ENCODE measurements around the gene PIM3.

PIM3 gene

GRCh38 chr22:49958931-49959781, 1.4 kb upstream of the PIM3 start:
- no peak for DNase-seq (ENCODE audit: low read depth)
- H3K4me3 ChIP-seq (ENCODE audit: low read length): peak overlapping the region; percentile 59
- no peak for TF ChIP-seq CTCF (conservative IDR thresholded peaks at IDR 0.05; ENCODE audit: low read length)

GRCh38 chr22:49959782-49960158, 802 bp upstream of the PIM3 start:
- no peak for TF ChIP-seq CTCF (conservative IDR thresholded peaks at IDR 0.05; ENCODE audit: low read length)
- peak overlapping the region; percentile 59 for H3K4me3 ChIP-seq (ENCODE audit: low read length)
- peak; percentile 18 for DNase-seq (ENCODE audit: low read depth)

GRCh38 chr22:49961005-49961600, 531 bp downstream of the PIM3 start:
- DNase-seq (ENCODE audit: low read depth): peak; percentile 43
- H3K4me3 ChIP-seq (ENCODE audit: low read length): peak overlapping the region; percentile 74
- TF ChIP-seq CTCF (conservative IDR thresholded peaks at IDR 0.05; ENCODE audit: low read length): no peak

DNA sequence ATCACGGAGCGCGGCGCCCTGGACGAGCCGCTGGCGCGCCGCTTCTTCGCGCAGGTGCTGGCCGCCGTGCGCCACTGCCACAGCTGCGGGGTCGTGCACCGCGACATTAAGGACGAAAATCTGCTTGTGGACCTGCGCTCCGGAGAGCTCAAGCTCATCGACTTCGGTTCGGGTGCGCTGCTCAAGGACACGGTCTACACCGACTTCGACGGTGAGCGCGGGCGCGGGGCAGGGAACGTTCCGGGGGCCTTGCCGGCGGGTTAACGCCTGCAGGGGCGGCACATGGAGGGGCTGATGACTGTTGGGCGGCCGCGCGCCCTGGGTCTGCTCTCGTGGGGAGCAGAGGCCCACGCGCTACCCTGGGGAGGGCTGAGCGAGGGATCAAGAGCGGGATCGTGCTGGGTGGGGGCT, 1.0 kb downstream of the PIM3 start:
- H3K4me3 ChIP-seq (ENCODE audit: low read length): peak overlapping the region; percentile 74
- DNase-seq (ENCODE audit: low read depth): no peak
- no peak for TF ChIP-seq CTCF (conservative IDR thresholded peaks at IDR 0.05; ENCODE audit: low read length)

DNA sequence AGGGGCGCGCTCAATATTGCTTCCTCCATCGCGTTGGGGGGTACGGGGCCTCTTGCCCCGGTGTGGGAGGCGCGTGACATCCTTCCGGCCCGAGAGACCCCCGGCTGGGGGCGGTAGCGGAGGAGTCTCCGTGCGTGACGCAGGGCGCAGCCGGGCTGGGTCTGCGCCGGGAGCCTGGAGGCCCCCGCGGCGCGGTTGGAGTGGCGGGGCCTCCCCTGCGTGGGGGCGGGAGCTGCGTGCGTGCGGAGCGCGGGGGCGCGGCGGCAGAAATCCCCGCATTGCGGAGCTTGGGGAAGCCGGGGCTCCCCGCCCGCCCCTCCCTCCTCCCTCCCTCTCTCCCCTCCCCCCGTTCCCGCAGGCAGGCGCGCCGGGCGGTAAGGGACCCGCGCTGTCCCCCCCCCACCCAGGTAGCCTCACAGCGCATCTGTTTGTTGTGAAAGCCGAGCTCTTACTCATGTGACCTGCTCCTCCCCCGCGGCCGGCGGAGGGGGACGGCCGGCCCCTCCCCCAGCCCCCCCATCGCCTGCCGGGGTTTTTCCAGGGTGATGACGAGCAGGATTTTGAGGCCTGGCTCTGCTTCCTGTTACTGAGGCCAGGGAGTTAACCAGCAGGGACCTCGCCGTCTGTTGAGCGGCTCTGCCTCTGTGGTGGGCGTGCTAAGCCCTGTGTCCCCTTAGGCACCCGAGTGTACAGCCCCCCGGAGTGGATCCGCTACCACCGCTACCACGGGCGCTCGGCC, 1.6 kb downstream of the PIM3 start:
- peak; percentile 89 for DNase-seq (ENCODE audit: low read depth)
- peak overlapping the region; percentile 74 for H3K4me3 ChIP-seq (ENCODE audit: low read length)
- no peak; the same call in 1 of the 2 replicates for TF ChIP-seq CTCF (conservative IDR thresholded peaks at IDR 0.05; ENCODE audit: low read length)

- no peak for TF ChIP-seq CTCF (conservative IDR thresholded peaks at IDR 0.05; ENCODE audit: low read length)
- peak overlapping the region; percentile 74 for H3K4me3 ChIP-seq (ENCODE audit: low read length)
- DNase-seq (ENCODE audit: low read depth): no peak
Observed at GRCh38 chr22:49962751-49963646, 2.4 kb downstream of the PIM3 start.

Data from AG10803 (cell line).